DMS53 treated with DMSO at 0.1 percent for 48 hours (cell line): ENCODE results near the gene SPTLC3.

Experiments
- DNase-seq: peaks from one replicate; lab custom pipeline; 2025; ENCODE audit not compliant: unreplicated experiment; lab: John Stamatoyannopoulos, UW

Gene SPTLC3

DNA sequence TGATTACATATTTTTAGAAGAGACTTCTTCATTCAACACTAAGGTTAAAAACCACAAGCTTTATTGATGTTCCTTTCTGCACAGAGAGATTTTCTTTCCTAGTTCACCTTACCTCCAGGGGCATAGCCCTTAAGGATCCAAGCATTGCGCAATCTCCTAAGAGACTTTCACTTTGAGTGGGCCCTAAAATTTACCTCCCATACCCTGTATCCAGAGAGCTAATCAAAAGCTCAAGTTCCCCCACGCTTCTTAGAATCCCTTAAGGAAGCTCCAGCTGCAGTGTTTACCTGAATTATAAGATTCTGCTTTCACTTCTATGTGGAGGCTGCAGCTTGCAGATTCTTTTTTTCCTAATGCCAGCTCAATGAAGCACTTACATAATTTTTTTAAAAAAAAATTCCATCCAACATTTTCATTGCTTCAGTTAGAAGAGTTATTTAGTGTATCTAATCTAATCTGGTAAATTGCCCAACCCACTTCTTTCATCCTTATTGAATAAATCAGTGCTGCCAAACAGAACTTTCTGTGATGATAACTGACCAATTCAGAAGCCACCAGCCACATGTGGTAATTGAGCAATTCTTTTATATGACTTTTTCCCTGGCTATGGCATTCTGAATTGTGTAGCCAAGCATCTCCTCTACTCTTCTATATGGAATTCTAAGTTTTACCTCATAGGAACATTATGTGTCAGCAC, 24.6 kb upstream of the SPTLC3 start:
- no peak for DNase-seq

DNA sequence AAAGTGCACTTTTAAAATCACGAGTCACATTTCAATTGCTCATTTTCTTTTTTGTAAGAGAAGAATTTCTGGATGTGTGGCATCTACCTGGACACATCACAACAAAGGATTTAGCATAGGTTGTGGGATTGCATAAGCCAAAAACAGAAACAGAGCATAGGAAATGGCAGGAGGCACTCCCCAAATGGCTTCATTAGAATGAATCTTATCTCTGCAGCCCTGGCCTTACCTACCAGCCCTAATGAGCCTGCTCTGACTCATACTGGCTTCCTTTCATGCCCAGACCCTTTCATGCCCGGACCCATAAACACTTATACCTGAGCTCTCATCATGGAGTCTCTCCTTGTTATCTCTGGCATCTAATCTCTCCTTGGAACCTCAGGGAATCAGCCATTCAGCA, 23.9 kb upstream of the SPTLC3 start:
- no peak for DNase-seq

DNA sequence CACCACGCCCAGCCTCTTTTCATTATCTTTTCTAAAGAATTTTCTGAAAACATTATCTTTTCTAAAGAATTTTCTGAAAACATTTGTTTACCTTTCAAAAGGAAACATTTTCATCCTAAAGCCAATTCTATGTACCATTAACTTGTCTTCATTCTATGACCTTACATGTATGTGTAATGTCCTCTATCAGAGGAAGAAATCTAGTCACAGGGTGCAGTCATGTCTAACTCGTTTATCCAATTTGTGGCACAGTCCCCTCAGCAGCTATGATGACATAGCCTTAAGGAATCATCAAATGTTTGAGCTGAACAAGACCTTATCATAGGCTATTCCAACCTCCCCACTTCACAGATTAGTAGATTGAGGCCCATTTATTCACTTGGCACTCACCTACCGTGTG, 21.5 kb upstream of the SPTLC3 start:
- no peak for DNase-seq

DNA sequence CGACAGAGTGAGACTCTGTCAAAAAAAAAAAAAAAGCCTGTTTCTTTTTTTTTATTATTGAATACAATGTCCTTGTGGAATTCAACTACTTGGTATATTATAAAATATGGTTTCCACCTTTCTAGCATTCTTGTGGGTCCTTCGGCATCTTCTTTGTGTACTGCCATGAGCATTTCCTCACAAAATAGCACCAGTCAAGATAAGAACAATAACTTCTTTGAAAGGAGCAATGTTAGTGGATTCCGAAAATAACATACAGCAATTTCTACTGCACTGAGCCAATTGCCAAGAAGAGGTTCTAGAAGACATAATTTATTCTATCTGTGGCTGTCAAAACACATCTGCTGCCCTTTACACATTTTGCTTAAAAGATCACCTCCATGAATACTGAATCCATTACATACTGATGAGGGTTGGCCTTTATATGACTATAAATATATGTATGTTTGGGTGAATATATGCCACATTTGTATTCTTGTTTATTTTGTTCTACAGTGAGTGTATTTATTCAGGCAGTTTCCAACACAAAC, 19.1 kb upstream of the SPTLC3 start:
- no peak for DNase-seq

DNA sequence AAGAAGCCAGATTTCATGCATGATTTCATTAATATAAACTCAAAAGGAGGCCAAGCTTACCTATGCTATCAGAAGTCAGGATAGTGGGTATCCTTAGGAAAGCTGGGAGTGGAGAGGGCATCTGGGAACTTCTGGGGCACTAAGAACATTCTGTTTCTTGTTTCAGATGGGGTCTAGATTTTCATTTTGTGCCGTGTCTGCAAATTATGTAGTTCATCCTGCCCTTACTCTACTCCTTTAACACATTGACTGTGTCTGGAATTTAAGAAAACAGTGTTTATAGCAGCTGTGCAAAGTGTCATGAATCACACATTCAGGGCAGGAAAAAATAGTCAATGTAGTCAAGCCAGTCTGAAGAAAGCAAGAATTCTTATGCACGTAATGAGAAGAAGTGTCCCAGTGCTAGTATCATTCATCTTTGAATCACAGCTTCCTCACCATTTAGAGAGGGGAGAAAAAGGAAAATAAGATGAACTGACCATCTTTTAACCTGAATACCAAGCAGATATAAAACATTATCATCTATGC, 11.6 kb upstream of the SPTLC3 start:
- no peak for DNase-seq

DNA sequence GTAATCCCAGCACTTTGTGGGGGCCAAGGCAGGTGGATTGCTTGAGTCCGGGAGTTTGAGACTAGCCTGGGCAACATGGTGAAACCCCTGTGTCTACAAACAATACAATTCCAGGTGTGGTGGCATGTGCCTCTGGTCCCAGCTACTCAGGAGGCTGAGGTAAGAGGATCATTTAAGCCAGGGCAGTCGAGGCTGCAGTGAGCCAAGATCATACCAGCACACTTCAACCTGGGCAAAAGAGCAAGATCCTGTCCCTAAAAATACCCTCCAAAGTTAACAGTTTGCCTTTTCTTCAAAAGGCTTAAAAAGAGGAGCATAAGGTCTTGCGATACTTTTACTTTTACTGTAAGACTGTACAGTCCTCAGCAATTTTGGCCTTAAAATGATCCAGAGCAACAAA, 10.7 kb upstream of the SPTLC3 start:
- DNase-seq: no peak

DNA sequence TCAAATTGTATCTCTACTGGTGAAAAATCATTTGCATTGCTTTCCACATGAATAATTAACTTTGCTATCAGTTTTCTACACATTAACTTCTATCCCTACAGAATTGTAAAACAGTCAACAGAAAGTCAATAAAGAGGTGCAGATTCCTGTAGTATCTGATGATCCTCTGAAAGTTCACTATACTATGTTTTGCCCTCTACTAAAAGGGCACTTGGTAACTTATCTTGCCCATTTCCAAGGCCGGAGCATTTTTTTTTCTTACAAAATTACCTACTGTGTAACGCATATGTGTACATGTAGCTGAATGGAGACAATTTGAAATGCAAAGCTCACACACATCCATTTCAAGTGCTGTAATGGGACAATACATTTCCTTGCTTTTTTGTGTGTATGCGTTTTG, 9.6 kb upstream of the SPTLC3 start:
- no peak for DNase-seq

DNA sequence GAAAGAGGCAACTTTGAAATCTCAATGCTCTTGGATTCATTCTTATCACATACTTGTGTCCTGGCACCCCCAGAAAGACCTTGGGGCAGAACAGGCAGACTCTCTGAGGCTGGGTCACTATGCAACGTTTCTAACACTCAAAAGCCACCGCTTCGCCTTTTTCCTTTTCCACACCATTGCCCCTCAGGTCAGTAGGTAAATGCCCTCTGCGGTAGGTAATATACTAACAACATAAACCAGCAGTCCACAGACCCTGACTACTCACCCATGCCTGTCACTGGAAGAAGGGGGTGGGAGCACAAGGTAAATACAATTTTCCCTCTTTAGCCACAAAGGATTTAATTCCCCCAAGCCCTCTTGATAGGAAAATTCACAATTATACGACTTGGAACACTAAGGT, 6.5 kb upstream of the SPTLC3 start:
- no peak for DNase-seq

DNA sequence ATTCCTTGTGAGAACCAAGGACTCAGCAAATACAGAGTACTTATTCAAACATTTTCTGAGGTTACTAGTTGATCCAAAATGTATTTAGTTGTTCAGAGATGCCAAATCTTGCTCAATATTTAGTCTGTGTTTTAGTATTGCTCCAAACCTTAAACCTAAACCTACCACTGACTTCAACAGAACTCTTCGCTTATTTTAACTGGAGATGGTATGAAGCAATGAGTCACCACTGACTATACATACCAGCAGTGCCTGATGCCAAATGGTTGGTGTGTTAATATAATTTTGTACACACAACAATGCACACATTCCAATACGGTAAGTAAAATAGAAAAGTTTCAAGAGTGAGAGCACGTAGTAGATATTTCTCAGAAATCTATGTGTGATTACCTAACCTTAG, 1.9 kb upstream of the SPTLC3 start:
- DNase-seq: no peak

DNA sequence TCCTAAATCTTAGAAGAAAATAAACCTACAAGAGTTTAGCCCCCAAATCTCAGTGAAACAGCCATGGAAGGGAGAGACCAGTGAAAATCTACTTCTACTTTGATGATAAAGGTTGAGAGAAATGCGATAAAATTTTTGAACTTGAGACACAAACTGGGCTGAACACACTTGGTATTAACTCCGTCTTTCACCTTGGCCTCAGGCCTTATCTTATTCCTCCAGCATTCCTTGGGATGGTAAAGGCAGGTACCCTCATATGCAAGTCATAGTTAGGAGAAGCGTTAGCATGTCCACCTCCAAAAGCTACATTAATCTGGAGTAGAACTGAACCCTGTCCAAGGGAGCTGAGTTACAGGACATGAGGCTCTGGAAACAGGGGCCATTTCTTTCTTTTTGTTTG, 1.2 kb upstream of the SPTLC3 start:
- no peak for DNase-seq

DNA sequence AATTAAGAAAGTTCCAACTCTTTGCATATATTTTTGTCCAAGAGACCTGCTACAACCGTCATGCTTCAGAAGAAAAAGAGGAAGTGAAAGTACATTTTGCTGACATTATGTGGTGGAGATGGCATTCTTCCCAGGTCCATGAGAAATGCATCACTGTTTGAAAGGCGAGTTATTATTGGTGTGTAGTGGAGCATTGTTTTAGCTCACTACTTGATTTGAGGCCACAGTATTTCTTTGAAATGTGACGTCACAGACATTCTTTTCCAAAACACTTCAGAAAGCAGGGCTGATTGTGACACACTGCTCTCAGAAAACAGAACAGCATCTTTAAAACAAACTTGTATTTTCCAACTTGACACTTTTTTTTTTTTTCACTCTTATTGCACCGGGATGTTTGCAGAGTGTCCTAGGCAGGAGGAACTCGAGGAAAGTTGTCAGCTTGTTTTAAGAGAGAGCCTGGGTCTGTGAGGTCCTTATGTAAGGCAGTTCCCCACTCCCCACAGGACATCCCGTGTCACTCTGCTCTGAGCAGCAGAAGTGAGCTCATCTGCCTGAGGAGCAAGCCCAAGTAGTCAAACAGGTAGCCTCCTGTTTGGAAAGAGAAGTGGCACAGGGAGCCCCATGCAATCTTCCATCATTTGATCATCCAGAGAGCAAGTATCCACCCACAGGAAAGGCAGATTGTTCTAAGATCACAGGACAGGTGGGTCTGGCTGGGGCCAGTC, 1.1 kb downstream of the SPTLC3 start:
- peak; percentile 8 for DNase-seq

DNA sequence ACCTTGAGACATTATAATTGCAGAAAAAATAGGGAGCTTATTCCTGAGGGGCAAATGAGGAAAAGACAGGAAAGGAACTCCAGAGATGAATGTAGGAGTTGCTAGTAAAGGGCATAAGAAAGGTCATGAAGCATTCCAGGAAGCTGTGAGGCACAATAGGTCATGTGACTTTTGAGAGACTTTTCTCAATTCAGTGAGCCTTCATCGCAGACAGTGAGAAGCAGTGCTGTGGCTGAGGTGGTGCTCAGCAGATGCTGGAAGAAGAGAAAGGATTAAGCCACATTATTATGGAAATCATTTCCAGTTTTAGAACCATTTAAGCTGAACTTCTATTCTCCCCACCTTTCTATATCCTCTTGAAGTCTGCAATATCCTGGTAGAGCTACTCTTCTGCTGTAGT, 4.1 kb downstream of the SPTLC3 start:
- no peak for DNase-seq

DNA sequence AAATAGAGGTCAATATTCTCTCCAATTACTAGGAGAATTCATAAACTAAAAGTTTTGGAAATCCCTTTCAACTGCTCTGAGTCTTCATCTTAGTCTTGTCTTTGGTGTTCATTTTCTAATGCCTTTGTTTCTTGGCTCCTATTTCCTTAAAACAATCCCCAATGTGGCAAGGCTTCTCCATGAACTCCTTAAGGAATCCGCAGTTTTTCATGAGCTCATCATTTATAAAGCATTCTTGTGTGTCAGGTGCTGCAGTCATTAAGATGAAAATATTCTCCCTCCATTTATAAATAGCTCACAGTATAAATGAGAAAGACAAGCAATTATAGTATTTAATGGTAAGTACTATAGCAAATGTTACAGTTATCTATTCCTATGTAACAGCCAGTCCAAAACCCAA, 4.6 kb downstream of the SPTLC3 start:
- DNase-seq: no peak

DNA sequence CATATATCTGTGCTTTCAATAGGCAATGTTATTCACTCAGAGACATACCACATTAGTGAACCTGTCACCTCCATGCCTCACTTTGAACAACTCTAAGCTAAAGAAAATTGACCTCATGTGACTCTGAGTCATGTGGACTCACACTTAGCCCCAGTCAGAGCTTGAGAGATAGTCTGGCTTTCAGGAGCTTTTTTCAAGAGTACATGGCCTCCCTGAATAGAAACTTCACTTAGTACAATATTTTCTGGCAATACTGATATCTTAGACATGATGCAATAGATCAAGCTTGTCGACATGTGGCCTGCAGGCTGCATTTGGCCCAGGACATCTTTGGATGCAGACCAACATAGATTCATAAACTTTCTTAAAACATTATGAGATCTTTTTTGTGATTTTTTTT, 8.5 kb downstream of the SPTLC3 start:
- DNase-seq: no peak

DNA sequence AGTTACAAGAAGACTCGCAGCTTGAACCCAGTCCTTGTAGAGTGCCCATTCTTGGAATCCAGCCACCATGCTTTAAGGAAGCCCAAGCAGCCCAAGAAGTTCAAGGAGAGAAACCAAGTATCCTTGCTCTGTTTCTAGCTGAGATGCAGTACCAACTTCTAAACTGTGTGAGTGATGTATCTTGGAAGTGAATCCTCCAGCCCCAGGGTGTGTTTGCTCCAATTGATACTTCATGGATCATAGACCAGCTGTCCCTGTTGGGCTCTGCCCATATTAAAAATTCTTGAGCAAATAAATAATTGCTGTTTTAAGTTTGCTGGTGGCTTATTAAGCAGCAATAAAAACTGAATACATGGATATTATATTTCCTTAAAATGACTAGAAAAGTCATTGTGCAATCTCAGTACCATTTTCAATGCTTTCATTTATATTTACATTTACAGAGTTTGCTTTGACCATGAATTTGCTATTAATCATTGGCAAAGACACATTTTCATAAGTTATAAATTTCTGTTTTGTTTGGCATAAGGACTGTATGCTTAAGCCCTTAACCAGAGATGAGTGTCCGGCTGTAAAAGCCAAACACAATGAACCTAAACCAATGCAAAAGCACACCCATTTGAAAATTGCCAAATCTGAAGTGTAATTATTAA, 9.2 kb downstream of the SPTLC3 start:
- no peak for DNase-seq

DNA sequence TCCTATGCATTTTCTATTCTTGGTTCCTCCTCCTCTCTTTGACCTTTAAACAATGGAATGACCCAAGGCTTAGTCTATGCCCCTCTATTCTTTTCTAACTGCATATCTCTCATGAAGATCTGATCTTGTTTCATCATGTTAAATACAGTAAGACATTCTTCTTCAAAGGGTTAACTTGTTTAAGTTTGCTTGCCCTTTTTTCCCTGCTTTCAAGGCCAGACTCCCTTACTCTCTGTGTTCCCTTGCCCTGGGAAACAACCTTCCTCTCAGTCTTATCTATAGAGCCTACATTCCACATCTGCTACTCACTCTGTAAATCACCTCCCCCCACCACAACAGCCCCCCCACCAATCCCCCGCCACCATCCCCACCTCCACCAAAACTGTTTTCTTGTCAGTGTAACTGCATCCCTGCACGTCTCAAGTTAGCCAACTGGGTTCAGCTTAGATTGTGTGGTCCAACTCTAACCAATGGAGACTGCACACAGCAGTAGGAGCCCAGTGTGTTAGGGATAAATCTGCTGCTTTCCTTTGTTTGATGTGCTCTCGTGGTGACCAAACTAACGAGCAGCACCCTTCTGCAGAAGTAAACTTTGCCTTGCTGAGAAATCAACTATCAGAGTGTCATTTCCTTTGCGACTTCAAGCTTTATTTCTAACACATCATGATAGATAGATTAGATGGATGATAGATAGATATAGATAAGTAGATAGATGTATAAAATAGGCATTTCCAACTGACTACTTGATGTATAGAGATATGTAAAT, 12.6 kb downstream of the SPTLC3 start:
- DNase-seq: no peak

DNA sequence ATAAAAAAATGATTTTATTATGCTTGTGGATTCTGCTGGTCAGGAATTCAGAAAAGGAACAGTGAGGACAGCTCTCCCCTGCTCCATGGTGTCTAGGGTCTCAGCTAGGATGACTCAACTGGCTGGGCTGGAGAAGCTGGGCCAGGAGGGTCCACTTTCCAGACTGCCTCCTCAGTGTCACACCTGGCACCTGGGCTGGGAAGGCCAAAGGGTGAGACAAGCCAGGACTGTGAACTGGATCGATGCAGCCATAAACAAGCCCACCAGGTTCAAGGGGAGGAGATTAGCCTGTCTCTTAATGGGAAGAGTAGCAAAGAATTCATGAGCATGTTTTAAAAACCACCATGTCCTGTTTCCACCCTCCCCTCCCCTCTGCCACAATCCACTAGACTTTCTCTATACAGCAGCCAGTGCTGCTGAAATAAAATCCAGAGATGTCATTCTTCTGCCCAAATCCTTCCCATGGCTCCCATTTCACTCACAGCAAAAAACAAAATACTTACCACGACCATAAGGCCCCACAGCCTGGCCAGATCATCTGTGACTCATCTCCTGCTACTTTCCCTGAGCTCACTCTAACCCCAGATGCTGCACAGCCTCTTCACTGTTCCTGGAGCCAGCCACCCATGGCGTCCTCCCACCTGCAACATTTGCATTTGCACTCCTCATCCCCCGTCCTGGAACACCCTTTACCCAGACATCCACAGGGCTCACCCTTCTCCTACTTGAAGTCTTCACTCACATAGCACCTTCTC, 13.8 kb downstream of the SPTLC3 start:
- peak; percentile 40 for DNase-seq

DNA sequence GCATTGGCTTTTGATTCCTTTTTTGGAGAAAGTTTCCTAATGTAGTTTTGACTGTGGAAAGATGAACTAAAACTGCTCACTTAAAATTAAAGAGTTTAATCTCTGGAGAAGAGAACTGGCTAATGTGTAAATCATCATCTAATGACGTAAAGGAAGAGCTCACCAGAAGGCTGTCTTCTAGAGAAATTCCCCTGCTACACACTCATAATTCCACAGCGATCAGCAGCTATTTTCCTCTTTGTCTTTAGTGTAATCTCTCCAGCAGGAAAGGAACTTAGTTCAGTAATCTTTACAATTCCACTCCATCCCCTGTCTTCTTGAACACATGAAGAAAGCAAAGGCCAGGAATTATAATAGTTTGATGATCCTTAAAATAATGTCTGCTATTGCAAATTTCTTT, 15.8 kb downstream of the SPTLC3 start:
- no peak for DNase-seq

DNA sequence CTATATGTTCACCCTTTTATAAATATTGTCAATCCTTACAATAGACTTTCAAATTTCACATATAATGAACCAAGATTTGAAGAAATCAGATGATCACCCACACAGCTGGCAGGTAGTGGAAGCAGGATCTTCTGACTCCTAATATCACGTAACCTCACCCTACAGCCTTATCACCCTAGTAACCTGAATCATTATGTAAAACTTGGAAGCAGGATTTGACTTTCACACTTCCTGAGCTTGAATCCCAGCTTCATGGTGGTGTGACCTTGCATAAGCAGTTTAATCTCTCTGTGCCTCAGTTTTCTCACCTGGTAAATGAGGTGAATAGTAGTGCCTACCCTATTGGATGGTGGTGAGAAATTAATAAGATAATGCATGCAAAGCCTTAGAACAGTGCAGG, 16.4 kb downstream of the SPTLC3 start:
- DNase-seq: no peak

DNA sequence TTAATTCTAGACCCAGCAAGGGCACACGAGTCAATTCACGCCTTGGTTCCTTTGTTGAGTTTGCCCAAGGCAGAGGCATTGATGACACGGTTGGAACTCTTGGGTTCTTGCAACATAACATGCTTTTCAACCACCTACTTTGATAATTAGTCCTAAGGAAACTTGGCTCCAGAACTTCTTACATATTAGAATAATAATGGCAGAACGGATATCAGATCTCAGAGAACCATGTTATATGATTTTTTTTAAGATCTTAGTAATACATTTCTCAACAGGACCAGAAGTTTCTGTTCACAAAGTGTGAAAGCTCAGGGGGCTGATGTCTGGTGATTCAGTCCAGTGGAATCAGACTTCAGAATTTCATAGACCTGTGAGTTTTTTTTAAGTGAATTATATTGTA, 19.2 kb downstream of the SPTLC3 start:
- DNase-seq: no peak
